Body of pancreas (tissue), 4 donors: ENCODE measurements around the gene ADTRP. TPM values are rescaled to one million over a fixed set of nuclear protein-coding genes. Genes with fewer than 3 reads are reported as not detected.

ENCODE experiments used
- ATAC-seq: fragments of 150-250 bp; one replicate; pipeline ENCODE4 v1.9.1; 2016
- DNase-seq, 4 donors: peaks; one replicate each; pipeline ENCODE4 v3.0.0-alpha.2; 2019
- H3K27ac ChIP-seq, 4 donors: fragments of 200-600 bp; sonication (generic); 1 replicate in 3 of 4; 2 replicates in 1 of 4; pipeline versions ENCODE4 v1.5.1 to v1.6.1; 2016 to 2019; ENCODE audit warnings: mild to moderate bottlenecking in 1 of 4, mixed read lengths in 1 of 4, moderate library complexity in 1 of 4
- H3K27me3 ChIP-seq, 2 donors: fragments of 200-600 bp; sonication (generic); one replicate each; pipeline ENCODE4 v1.6.0; 2016; ENCODE audit warnings: mild to moderate bottlenecking in 1 of 2
- H3K36me3 ChIP-seq, 2 donors: fragments of 200-600 bp; sonication (generic); replicated peaks in 1 of 2; 2 replicates each; pipeline ENCODE4 v1.5.1; 2016; ENCODE audit warnings: low read depth in 2 of 2; ENCODE audit not compliant: insufficient read depth in 1 of 2
- H3K4me1 ChIP-seq: fragments of 200-600 bp; sonication (generic); one replicate; pipeline ENCODE4 v1.6.0; 2016
- H3K4me3 ChIP-seq, 2 donors: fragments of 200-600 bp; sonication (generic); 1 replicate in 1 of 2; 2 replicates in 1 of 2; pipeline ENCODE4 v1.5.1; 2016 to 2019
- H3K9me3 ChIP-seq, 3 donors: fragments of 200-600 bp; sonication (generic); 1 replicate in 2 of 3; 2 replicates in 1 of 3; pipeline ENCODE4 v1.5.1; 2016
- POLR2A ChIP-seq, 3 donors: fragments of 450-650 bp; IDR thresholded peaks; one replicate each; pipeline ENCODE4 v1.6.1; 2016; ENCODE audit warnings: antibody characterized with exemption in 3 of 3, mild to moderate bottlenecking in 2 of 3
- WGBS, 2 donors: methylation state at CpG; one replicate each; pipeline ENCODE4 v1.1.5; 2017; 5-methylcytosine and 5-hydroxymethylcytosine counted together
- intact Hi-C: fragments of 100-400 bp; cut with DNase I; formaldehyde crosslinking; loops from one replicate; pipeline ENCODE4 v1.15.1; 2023
- total RNA-seq, 2 donors: library from RNA; depleted of rRNA; stranded (reverse); fragments of >200 nt; gene quantifications; one replicate each; pipeline ENCODE4 v1.1.0, GENCODE V29; 2016
- TF ChIP-seq, protein P1 (sequence below), 7 experiments: fragments of 450-650 bp in 4 of 7; fragments of 200-600 bp in 3 of 7; sonication (generic) in 3 of 7; IDR thresholded peaks; one replicate each; pipeline ENCODE4 v1.5.1; 2016 to 2019; ENCODE audit warnings: antibody characterized with exemption in 7 of 7

The ADTRP gene
- total RNA-seq, 2 donors from 2014 or later, result not detected

DNA sequence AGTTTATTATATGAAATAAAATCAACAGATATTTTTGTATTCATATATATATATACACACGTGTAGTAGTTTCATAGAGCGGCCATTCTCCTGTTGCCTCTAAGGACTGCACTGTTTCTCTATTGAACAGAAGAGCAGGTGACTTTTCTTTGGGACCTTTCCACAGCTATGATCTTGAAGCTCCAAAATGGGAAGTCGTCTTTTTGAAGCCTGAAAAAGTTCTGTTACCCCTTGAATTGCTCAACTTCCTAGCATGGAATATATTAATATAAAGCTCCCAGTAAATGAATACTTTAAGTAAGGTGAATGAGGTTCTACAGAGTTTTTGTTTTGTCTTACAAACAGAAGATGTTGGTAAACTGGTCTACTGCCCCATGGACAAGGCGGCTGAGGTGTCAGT lies 42.2 kb upstream of the ADTRP start:
- ATAC-seq, result no peak

DNA sequence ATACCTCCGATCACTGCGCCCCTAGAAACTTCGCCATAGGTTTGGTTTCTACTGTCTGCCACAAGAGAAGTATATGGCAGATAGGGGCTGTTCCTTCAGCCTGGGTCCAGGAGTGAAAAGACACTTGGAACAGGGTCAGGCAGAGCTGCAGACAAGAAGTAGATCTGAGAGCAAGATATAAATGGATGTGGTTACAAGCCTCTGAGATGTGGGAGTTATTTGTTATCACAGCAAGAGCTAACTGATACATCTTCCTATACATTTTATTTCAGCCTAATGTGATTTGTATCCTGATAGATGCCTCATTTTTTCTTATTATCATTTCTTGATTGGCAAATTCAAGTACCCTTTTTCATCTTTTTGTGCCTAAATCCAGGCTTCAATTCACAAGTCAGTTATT lies 40.9 kb upstream of the ADTRP start:
- ATAC-seq (no peak), DNase-seq (no peak)
- H3K27me3 ChIP-seq, result no peaks in the 10 kb centered on the region
- no peaks in the 10 kb centered on the region for H3K9me3 ChIP-seq
- H3K4me1 ChIP-seq, result no peaks in the 10 kb centered on the region
- intact Hi-C loops, result no loop called here
- 98% methylated on average over 3 of the region's 3 CpGs for WGBS, 2 donors
- H3K36me3 ChIP-seq, result no peaks in the 10 kb centered on the region
- no peak overlapping the region for H3K27ac ChIP-seq
- no peak overlapping the region for H3K4me3 ChIP-seq
- TF ChIP-seq POLR2A (IDR thresholded peaks at IDR 0.05), result no peak
- TF ChIP-seq, protein P1, sequence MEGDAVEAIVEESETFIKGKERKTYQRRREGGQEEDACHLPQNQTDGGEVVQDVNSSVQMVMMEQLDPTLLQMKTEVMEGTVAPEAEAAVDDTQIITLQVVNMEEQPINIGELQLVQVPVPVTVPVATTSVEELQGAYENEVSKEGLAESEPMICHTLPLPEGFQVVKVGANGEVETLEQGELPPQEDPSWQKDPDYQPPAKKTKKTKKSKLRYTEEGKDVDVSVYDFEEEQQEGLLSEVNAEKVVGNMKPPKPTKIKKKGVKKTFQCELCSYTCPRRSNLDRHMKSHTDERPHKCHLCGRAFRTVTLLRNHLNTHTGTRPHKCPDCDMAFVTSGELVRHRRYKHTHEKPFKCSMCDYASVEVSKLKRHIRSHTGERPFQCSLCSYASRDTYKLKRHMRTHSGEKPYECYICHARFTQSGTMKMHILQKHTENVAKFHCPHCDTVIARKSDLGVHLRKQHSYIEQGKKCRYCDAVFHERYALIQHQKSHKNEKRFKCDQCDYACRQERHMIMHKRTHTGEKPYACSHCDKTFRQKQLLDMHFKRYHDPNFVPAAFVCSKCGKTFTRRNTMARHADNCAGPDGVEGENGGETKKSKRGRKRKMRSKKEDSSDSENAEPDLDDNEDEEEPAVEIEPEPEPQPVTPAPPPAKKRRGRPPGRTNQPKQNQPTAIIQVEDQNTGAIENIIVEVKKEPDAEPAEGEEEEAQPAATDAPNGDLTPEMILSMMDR (IDR thresholded peaks at IDR 0.05), result no peak

More for the DNA sequence above, 42.2 kb upstream of the ADTRP start:
- no peaks in the 10 kb centered on the region for H3K27me3 ChIP-seq
- no peaks in the 10 kb centered on the region for H3K36me3 ChIP-seq
- TF ChIP-seq, protein P1 (IDR thresholded peaks at IDR 0.05), result no peak
- TF ChIP-seq POLR2A (IDR thresholded peaks at IDR 0.05), result no peak
- no peaks in the 10 kb centered on the region for H3K4me1 ChIP-seq
- H3K4me3 ChIP-seq, result no peak overlapping the region
- DNase-seq, result no peak
- no peak overlapping the region for H3K27ac ChIP-seq
- intact Hi-C loops, result no loop called here
- WGBS, 2 donors, result 84 to 87% methylated on average over 4 of the region's 4 CpGs
- no peaks in the 10 kb centered on the region for H3K9me3 ChIP-seq

DNA sequence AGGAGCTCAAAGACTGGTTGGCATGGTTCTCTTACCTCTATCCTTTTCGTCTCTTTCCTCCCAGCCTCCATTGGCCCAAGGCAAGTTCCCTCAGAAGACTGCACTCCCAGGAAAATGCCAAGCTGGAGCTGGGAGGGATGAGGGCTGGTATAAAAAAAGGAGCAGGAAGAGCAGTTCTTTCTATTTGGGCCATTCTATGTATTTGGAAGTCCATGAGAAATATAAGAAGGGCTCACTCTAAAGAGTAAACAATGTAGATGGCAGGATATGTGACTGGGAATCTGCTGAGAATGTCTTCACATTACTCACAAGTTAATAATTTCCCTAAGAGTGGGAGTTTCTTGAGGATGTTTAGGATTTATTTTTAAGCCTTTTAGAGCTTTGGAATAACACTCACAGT lies 36.6 kb upstream of the ADTRP start:
- peak overlapping the region in 1 of 4 donors; percentile 18 for H3K27ac ChIP-seq

GRCh38 chr6:11814819-11815218 lies 36.2 kb upstream of the ADTRP start:
- WGBS, 2 donors, result 72 to 83% methylated on average over 4 of the region's 4 CpGs
- TF ChIP-seq, protein P1 (IDR thresholded peaks at IDR 0.05), result no peak
- no peak for TF ChIP-seq POLR2A (IDR thresholded peaks at IDR 0.05)
- Histone ChIP-seq H3K4me1 (peaks cover 15% of the 10 kb centered on the region), H3K27me3 (no peaks in the 10 kb centered on the region), H3K36me3 (no peaks in the 10 kb centered on the region), H3K9me3 (no peaks in the 10 kb centered on the region), H3K27ac (peak overlapping the region in 1 of 4 donors; percentile 18), H3K4me3 (no peak overlapping the region)
- ATAC-seq (no peak), DNase-seq (no peak)
- intact Hi-C loops, result no loop called here

More for the DNA sequence above, 36.6 kb upstream of the ADTRP start:
- Histone ChIP-seq H3K27me3 (no peaks in the 10 kb centered on the region), H3K9me3 (no peaks in the 10 kb centered on the region), H3K4me1 (peaks cover 11% of the 10 kb centered on the region), H3K36me3 (no peaks in the 10 kb centered on the region), H3K4me3 (no peak overlapping the region)
- 87 to 89% methylated on average over 1 of the region's 1 CpG for WGBS, 2 donors
- intact Hi-C loops, result no loop called here
- ATAC-seq (no peak), DNase-seq (no peak)
- TF ChIP-seq POLR2A (IDR thresholded peaks at IDR 0.05), result no peak
- TF ChIP-seq, protein P1 (IDR thresholded peaks at IDR 0.05), result no peak

DNA sequence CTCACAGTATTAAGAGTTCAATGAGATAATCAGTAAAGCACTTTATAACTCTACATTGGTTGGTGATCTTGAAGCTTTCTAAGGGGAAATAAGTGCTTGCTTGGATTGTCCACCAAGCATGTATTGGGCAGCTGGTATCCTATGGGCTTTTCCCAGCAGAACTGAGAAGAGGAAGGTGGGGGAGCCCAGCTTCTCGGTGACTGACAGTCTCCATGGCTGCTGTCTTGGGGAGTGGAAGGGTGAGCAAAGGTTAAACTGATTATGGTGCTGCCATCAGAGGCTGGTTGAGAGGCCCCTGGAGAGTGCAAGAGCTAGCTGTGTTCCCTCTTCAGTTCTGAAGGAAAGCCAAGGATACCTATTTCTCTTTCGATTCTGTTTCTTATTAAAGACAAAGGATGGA lies 35.5 kb upstream of the ADTRP start:
- ATAC-seq (no peak), DNase-seq (peak in 2 of 4 donors; percentile 22 to 33)
- no peak overlapping the region for H3K4me3 ChIP-seq
- intact Hi-C loops, result no loop called here
- 59 to 77% methylated on average over 2 of the region's 2 CpGs for WGBS, 2 donors
- no peak for TF ChIP-seq POLR2A (IDR thresholded peaks at IDR 0.05)
- TF ChIP-seq, protein P1 (IDR thresholded peaks at IDR 0.05), result no peak
- no peak overlapping the region for H3K27ac ChIP-seq
- H3K4me1 ChIP-seq, result peaks cover 19% of the 10 kb centered on the region
- no peaks in the 10 kb centered on the region for H3K9me3 ChIP-seq
- H3K27me3 ChIP-seq, result no peaks in the 10 kb centered on the region
- no peaks in the 10 kb centered on the region for H3K36me3 ChIP-seq
